Type B pancreatic cell (in vitro differentiated cells): Measurements from ENCODE around the gene KHDRBS1. TPM values are rescaled to one million over a fixed set of nuclear protein-coding genes. Genes with fewer than 3 reads are reported as not detected.

Source experiments
- DNase-seq: peaks from one replicate; pipeline ENCODE4 v3.0.0; 2021; ENCODE audit warnings: mixed read lengths; ENCODE audit not compliant: unreplicated experiment; ENCODE audit errors: extremely low spot score
- H3K27ac Mint-ChIP-seq: 2 replicates; pipeline ENCODE4 v1.8.0; 2021; ENCODE audit warnings: mild to moderate bottlenecking, mixed read lengths
- H3K27me3 Mint-ChIP-seq: 2 replicates; pipeline ENCODE4 v1.8.0; 2021; ENCODE audit warnings: mixed read lengths
- H3K36me3 Mint-ChIP-seq: 2 replicates; pipeline ENCODE4 v1.8.0; 2021; ENCODE audit warnings: mixed read lengths
- H3K4me1 Mint-ChIP-seq: one replicate; pipeline ENCODE4 v1.8.0; 2021; ENCODE audit warnings: mixed read lengths; ENCODE audit not compliant: unreplicated experiment
- H3K4me3 Mint-ChIP-seq: 2 replicates; pipeline ENCODE4 v1.8.0; 2021; ENCODE audit warnings: mild to moderate bottlenecking, mixed read lengths
- H3K9me3 Mint-ChIP-seq: 2 replicates; pipeline ENCODE4 v1.8.0; 2021; ENCODE audit warnings: mixed read lengths
- total RNA-seq: library from RNA; stranded (reverse); gene quantifications from 2 replicates; pipeline ENCODE4 v1.2.1, GENCODE V29; 2021; ENCODE audit warnings: low replicate concordance
- TF ChIP-seq, protein P1 (sequence below): fragments of 200-600 bp; sonication (generic); conservative IDR thresholded peaks from 2 replicates; pipeline ENCODE4 v1.5.0; 2021; ENCODE audit warnings: antibody characterized with exemption, mild to moderate bottlenecking

KHDRBS1 gene
- total RNA-seq, 1 donor from 2014 or later, result 202 TPM

DNA sequence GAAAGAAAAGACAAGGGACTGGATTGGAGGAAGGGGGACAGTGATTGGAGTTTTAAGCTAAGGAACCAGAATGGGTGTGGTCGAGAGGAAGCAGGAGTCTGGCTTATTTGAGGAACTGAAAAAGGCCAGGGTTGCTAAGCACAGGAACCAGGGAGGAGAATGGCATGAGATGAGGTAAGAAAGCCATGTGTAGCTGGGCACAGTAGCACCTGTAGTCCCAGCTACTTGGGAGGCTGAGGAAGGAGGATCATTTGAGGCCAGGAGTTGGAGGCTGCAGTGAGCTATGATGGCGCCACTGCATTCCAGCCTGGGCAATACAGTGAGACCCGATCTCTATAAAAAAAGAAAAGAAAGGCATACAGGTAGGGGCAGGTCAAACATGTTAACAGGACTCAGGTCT is 8.1 kb upstream of the KHDRBS1 start:
- Mint-ChIP-seq H3K4me1 (peaks cover 5% of the 10 kb centered on the region), H3K36me3 (no peaks in the 10 kb centered on the region), H3K9me3 (no peaks in the 10 kb centered on the region), H3K4me3 (no peak overlapping the region), H3K27me3 (no peaks in the 10 kb centered on the region), H3K27ac (peak overlapping the region; percentile 24)
- no peak for DNase-seq
- TF ChIP-seq, protein P1, sequence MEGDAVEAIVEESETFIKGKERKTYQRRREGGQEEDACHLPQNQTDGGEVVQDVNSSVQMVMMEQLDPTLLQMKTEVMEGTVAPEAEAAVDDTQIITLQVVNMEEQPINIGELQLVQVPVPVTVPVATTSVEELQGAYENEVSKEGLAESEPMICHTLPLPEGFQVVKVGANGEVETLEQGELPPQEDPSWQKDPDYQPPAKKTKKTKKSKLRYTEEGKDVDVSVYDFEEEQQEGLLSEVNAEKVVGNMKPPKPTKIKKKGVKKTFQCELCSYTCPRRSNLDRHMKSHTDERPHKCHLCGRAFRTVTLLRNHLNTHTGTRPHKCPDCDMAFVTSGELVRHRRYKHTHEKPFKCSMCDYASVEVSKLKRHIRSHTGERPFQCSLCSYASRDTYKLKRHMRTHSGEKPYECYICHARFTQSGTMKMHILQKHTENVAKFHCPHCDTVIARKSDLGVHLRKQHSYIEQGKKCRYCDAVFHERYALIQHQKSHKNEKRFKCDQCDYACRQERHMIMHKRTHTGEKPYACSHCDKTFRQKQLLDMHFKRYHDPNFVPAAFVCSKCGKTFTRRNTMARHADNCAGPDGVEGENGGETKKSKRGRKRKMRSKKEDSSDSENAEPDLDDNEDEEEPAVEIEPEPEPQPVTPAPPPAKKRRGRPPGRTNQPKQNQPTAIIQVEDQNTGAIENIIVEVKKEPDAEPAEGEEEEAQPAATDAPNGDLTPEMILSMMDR, result no peak

DNA sequence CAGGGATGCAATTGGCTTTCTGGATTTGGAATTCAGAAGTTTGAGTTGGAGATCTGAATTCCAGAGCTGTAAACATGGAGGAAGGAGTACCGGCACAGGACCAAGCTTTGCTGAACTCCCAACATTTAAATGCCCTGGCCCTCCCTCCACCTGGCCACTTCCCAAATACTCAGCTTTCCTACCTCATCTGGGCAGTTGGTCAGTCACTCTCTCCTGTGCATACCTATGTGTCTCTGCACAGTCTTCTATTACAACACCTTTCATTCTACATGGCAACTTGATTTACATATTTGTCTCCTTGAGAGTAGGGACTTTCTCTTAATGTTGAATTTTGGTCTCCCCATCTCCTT is 6.1 kb upstream of the KHDRBS1 start:
- Mint-ChIP-seq H3K27ac (no peak overlapping the region), H3K36me3 (no peaks in the 10 kb centered on the region), H3K9me3 (no peaks in the 10 kb centered on the region), H3K27me3 (no peaks in the 10 kb centered on the region), H3K4me1 (peaks cover 7% of the 10 kb centered on the region), H3K4me3 (no peak overlapping the region)
- DNase-seq, result no peak
- TF ChIP-seq, protein P1, result no peak

DNA sequence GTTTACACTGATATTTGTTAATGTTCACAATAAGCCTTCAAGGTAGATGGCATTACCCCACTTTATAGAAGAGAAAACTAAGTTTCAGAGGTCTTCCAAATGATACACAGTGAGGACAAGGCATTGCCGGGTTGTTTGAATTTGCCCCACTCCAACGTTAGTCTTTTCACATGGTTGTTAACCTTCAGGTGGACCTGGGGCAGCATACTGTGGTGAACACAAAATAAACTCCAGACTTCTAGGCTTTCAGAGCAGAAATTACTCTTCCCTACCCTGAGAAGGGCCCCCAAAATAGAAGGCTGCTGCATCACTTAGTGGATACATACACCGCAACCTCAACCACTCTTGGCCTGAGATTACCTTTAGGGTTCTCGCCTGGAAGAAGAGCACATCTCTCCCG is 3.4 kb upstream of the KHDRBS1 start:
- no peaks in the 10 kb centered on the region for H3K9me3 Mint-ChIP-seq
- no peaks in the 10 kb centered on the region for H3K27me3 Mint-ChIP-seq
- no peak overlapping the region for H3K4me3 Mint-ChIP-seq
- H3K36me3 Mint-ChIP-seq, result no peaks in the 10 kb centered on the region
- peaks cover 10% of the 10 kb centered on the region for H3K4me1 Mint-ChIP-seq
- no peak overlapping the region for H3K27ac Mint-ChIP-seq
- TF ChIP-seq, protein P1, result no peak
- no peak for DNase-seq

DNA sequence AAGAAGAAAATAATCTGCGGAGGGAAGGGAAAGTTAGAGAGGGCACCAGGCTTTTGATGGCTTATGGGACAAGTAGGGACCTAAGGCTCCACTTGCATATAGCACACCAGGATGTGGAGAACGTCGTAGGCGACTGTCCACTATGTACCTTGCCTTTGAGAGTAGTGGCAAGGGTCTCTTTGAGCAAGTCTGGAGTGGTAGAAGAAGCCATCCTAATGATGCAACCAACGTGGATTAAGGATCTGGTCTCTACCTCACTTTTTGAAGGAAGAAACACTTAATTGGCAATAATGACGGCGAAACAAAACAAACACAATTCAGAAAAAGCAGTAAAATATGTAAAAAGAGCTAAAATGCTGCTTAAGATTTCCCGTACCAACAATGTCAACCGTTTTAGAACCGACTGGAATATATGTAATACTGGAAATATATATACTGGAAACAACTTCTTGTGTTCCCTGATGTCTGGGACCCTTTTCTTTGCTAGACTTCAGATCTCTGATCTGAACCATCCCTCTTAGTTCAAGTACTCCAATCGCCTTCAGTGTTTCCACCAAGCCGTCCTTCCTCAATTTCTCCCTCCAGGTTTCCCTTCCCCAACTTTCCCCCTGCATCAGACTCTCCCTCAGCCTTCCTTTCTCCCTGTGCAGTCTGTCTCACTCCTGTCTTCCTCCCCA is 821 bp upstream of the KHDRBS1 start:
- TF ChIP-seq, protein P1, result no peak
- Mint-ChIP-seq H3K4me3 (peak overlapping the region; percentile 98), H3K9me3 (no peaks in the 10 kb centered on the region), H3K36me3 (peaks cover 10% of the 10 kb centered on the region), H3K4me1 (peaks cover 18% of the 10 kb centered on the region), H3K27ac (peak overlapping the region; percentile 98), H3K27me3 (no peaks in the 10 kb centered on the region)
- DNase-seq, result no peak

DNA sequence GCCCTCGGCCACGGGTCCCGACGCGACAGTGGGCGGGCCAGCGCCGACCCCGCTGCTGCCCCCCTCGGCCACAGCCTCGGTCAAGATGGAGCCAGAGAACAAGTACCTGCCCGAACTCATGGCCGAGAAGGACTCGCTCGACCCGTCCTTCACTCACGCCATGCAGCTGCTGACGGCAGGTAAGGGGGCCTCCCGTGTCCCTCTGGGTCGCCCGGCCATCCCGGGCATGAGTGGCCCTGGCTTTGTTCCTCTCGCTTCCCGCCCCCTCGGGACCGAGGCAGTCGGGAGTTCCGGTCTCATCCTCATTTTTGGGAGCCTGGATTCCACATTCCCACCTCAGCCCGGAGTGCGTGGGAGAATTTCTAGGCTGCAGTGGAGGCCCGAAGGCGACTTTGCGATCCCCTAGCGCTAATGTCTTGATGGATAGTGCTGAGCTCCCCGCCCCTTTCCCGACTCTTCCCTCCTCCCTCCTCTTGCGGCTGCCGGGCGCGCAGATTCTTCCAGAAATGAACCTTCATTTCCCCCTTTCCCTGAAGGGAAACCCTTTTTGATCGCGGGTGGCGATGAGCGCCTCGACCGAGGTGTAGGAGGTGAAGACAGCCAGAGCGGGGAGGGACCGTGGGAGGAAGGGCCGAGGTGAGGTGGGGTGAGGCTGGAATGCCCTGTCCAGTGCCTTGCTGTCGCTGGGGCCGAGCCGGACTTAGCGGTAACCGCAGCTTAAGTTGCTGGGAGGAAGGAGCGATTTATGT is 705 bp downstream of the KHDRBS1 start:
- Mint-ChIP-seq H3K27me3 (no peaks in the 10 kb centered on the region), H3K36me3 (peaks cover 10% of the 10 kb centered on the region), H3K27ac (peak overlapping the region; percentile 99), H3K4me3 (peak overlapping the region; percentile 92), H3K4me1 (peaks cover 18% of the 10 kb centered on the region), H3K9me3 (no peaks in the 10 kb centered on the region)
- DNase-seq, result peak; percentile 70
- TF ChIP-seq, protein P1, result peak; percentile 8
